Measurements from ENCODE around the gene VWA5B2. TPM values are rescaled to one million over a fixed set of nuclear protein-coding genes. Genes with fewer than 3 reads are reported as not detected.

The VWA5B2 gene
- total RNA-seq (2022; extraction: Qiagen RNA extraction), result 0.40 to 0.73 TPM (median 0.55 TPM) in 5 replicates

DNA sequence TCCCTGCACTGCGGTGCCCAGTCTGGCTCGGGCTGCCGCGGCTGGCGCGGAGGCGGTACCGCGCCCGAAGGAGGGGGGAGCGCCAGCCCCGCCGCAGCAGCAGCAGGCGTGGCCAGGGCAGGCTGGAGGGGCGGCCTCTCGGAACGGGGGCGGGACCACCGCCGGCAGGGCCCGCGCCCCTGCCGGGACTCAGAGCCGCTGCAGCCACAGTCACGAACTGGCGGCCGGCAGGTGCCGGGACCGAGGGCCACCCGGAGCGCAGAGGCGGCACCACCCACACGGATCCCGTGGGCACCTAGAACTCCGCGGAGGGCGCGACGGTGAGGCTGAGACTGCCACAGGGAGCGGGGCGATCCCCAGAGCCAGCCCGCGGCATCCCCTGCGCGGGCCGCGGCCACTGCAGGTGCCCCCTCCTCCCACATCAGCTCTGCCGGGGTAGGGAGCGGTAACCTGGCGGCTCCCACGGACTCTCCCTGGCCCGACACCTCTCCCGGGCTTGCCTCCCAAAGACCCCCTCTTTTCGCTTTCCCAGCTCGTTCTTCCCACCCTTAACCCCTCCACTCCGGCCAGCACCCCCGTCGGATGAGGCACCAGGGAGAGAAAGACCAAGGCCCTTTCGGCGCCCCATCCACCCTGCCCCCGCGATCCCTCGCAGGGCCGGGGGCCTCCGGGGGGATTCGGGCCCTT is at the start of gene VWA5B2:
TSS of gene VWA5B2 (plus strand) at position 192 of the 687 bp plus-strand sequence. CDS start 944 bp downstream, outside the sequence.

GRCh38 chr3:184186184-184186901 is 43.0 kb upstream of the VWA5B2 start, which contains the start of gene ABCF3:
Gene ABCF3, plus strand, starts transcription at chr3:184186199. Its CDS starts 9 bp downstream, at chr3:184186208.

DNA sequence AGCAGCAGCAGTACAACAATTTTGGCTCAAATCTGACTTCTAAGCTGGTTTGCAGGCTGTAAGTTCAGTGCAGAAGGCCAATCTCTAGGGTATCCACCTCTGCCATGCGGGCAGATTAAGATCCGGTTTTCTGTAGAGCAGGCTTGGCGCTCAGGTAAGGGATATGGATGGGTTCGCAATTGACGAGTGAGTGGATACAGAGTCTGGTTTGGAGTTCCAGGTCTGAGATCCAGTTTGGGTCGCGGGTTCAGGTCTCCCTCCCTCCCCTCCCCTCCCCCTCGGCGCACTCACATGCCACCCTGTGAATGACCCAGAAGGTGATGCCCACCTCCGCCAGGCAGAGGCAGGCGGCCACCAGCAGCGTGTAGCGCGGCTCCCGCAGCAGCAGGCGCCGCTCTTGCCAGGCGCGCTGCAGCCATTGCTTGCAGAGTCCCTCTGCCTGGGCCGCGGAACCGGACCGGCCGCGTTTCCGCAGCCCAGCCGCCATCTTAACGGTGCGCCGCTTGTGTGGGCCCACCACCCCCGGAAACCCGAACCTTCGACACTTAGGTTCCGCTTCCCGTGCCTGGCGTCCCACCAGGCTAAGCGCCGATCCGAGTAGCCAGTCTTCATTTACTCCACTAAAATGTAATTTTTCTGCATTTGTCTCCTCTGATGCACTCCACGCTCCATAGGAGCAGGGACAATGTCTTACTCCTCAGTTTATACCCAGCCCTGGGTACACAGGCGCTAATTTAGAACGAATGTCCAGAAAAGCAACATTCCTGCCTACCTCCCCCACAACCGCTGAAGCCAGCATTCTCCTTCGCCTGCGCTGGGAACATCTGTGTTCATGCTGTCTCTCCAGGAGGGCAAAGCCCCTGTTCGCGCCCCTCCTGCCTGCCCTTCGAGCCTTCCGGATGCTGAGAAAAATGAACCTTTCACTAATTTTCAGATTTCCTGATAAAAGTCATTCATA is 19.3 kb downstream of the VWA5B2 start, which contains the start of gene ALG3:
TSS of gene ALG3 (minus strand) at position 509 of the 958 bp plus-strand sequence. CDS start at position 487, 22 bp downstream.

GRCh38 chr3:184249412-184250166 is 20.2 kb downstream of the VWA5B2 start, which contains the start of gene EEF1AKMT4:
Gene EEF1AKMT4, plus strand, starts transcription at chr3:184249672. Its CDS starts 23 bp downstream, at chr3:184249695.

GRCh38 chr3:184261270-184261853 is 32.0 kb downstream of the VWA5B2 start, which contains the start of gene CAMK2N2:
Gene CAMK2N2, minus strand, starts transcription at chr3:184261553. Its CDS starts 268 bp downstream, at chr3:184261285.

GRCh38 chr3:184275961-184276910 is 46.9 kb downstream of the VWA5B2 start, which contains the start of gene ECE2:
Gene ECE2, plus strand, starts transcription at chr3:184276022. Its CDS starts 132 bp downstream, at chr3:184276154.

Other genes with a start within 250 kb of the VWA5B2 start
- 11.2 to 14.8 TPM (median 13.8 TPM) in 5 replicates for gene ABCC5, start 211.7 kb upstream of the VWA5B2 start, total RNA-seq (2022; extraction: Qiagen RNA extraction)
- gene HTR3D, start 197.8 kb upstream of the VWA5B2 start, total RNA-seq (2022; extraction: Qiagen RNA extraction), result not detected in 5 replicates
- not detected in 5 replicates for gene HTR3C, start 176.5 kb upstream of the VWA5B2 start, total RNA-seq (2022; extraction: Qiagen RNA extraction)
- gene HTR3E, start 132.5 kb upstream of the VWA5B2 start, total RNA-seq (2022; extraction: Qiagen RNA extraction), result not detected in 5 replicates
- 29.6 to 30.9 TPM (median 30.0 TPM) in 5 replicates for gene EIF2B5, start 94.2 kb upstream of the VWA5B2 start, total RNA-seq (2022; extraction: Qiagen RNA extraction)
- gene DVL3, start 74.2 kb upstream of the VWA5B2 start, total RNA-seq (2022; extraction: Qiagen RNA extraction), result 17.8 to 28.6 TPM (median 27.7 TPM) in 5 replicates
- gene AP2M1, start 54.7 kb upstream of the VWA5B2 start, total RNA-seq (2022; extraction: Qiagen RNA extraction), result 307 to 325 TPM (median 321 TPM) in 5 replicates
- gene ABCF3, start 43.4 kb upstream of the VWA5B2 start, total RNA-seq (2022; extraction: Qiagen RNA extraction), result 30.4 to 38.0 TPM (median 36.0 TPM) in 5 replicates
- gene ALG3, start 19.4 kb downstream of the VWA5B2 start, total RNA-seq (2022; extraction: Qiagen RNA extraction), result 59.2 to 88.0 TPM (median 77.6 TPM) in 5 replicates
- gene EEF1AKMT4, start 20.1 kb downstream of the VWA5B2 start, total RNA-seq (2022; extraction: Qiagen RNA extraction), result 9.9 to 14.1 TPM (median 12.6 TPM) in 5 replicates
- 0.87 to 1.4 TPM (median 1.3 TPM) in 5 replicates for gene CAMK2N2, start 32.0 kb downstream of the VWA5B2 start, total RNA-seq (2022; extraction: Qiagen RNA extraction)
- gene ECE2, start 46.4 kb downstream of the VWA5B2 start, total RNA-seq (2022; extraction: Qiagen RNA extraction), result not detected in 5 replicates
- 303 to 385 TPM (median 316 TPM) in 5 replicates for gene PSMD2, start 69.7 kb downstream of the VWA5B2 start, total RNA-seq (2022; extraction: Qiagen RNA extraction)
- gene EIF4G1, start 85.0 kb downstream of the VWA5B2 start, total RNA-seq (2022; extraction: Qiagen RNA extraction), result 247 to 263 TPM (median 260 TPM) in 5 replicates
- 7.0 to 12.5 TPM (median 10.7 TPM) in 5 replicates for gene FAM131A, start 108.0 kb downstream of the VWA5B2 start, total RNA-seq (2022; extraction: Qiagen RNA extraction)
- gene CLCN2, start 132.0 kb downstream of the VWA5B2 start, total RNA-seq (2022; extraction: Qiagen RNA extraction), result 4.2 to 6.1 TPM (median 5.8 TPM) in 5 replicates
- 69.1 to 84.0 TPM (median 75.7 TPM) in 5 replicates for gene POLR2H, start 132.1 kb downstream of the VWA5B2 start, total RNA-seq (2022; extraction: Qiagen RNA extraction)
- gene THPO, start 148.6 kb downstream of the VWA5B2 start, total RNA-seq (2022; extraction: Qiagen RNA extraction), result 0.06 to 0.07 TPM in 2 of 5 replicates, not detected in the others
- gene CHRD, start 150.5 kb downstream of the VWA5B2 start, total RNA-seq (2022; extraction: Qiagen RNA extraction), result 0.13 to 0.48 TPM (median 0.16 TPM) in 5 replicates